Mesenchymal stem cell (in vitro differentiated cells and primary cell): ENCODE measurements around the gene MOB3B.

Source experiments
- DNase-seq: peaks from one replicate; pipeline ENCODE4 v3.0.0-alpha.2; 2013
- H2AFZ ChIP-seq: one replicate; pipeline ENCODE4 v1.6.1; 2013; ENCODE audit warnings: low read depth, mild to moderate bottlenecking, control low read depth, inconsistent platforms, low read length, moderate library complexity
- H2AK5ac ChIP-seq: 2 replicates; pipeline ENCODE4 v1.6.1; 2013; ENCODE audit warnings: low read length, moderate library complexity, mild to moderate bottlenecking, inconsistent platforms; ENCODE audit not compliant: severe bottlenecking
- H2BK120ac ChIP-seq: one replicate; pipeline ENCODE4 v1.6.1; 2013; ENCODE audit warnings: low read depth, mild to moderate bottlenecking, inconsistent platforms, low read length, moderate library complexity
- H2BK12ac ChIP-seq, 2 experiments: one replicate each; pipeline ENCODE4 v1.6.1; 2013; ENCODE audit warnings: inconsistent platforms in 2 of 2, low read length in 2 of 2, mild to moderate bottlenecking in 2 of 2, moderate library complexity in 2 of 2, control low read depth in 1 of 2
- H2BK15ac ChIP-seq: one replicate; pipeline ENCODE4 v1.6.1; 2013; ENCODE audit warnings: mild to moderate bottlenecking, low read depth, inconsistent platforms; ENCODE audit not compliant: poor library complexity, severe bottlenecking
- H2BK5ac ChIP-seq: 2 replicates; pipeline ENCODE4 v1.6.1; 2013; ENCODE audit warnings: low read depth, mild to moderate bottlenecking, low read length, control low read depth, inconsistent platforms; ENCODE audit not compliant: poor library complexity, severe bottlenecking
- H3K14ac ChIP-seq, 2 experiments: one replicate each; pipeline ENCODE4 v1.6.1; 2013; ENCODE audit warnings: inconsistent platforms in 2 of 2, low read length in 2 of 2, control low read depth in 1 of 2, mild to moderate bottlenecking in 1 of 2, moderate library complexity in 1 of 2
- H3K18ac ChIP-seq, 2 experiments: one replicate each; pipeline ENCODE4 v1.6.1; 2013; ENCODE audit warnings: inconsistent platforms in 2 of 2, low read length in 2 of 2, control low read depth in 1 of 2, low read depth in 1 of 2, mild to moderate bottlenecking in 1 of 2
- H3K23ac ChIP-seq, 2 experiments: one replicate each; pipeline ENCODE4 v1.6.1; 2013; ENCODE audit warnings: inconsistent platforms in 2 of 2, low read length in 2 of 2, mild to moderate bottlenecking in 2 of 2, moderate library complexity in 2 of 2, control low read depth in 1 of 2
- H3K27ac ChIP-seq: 2 replicates; pipeline ENCODE4 v1.5.1; 2013; ENCODE audit warnings: mild to moderate bottlenecking, moderate library complexity, low read length, control low read depth, inconsistent platforms; ENCODE audit not compliant: poor library complexity, severe bottlenecking
- H3K27me3 ChIP-seq, 2 experiments: 2 replicates each; pipeline versions ENCODE4 v1.6.1 to v1.7.0; 2013; ENCODE audit warnings: low read length in 2 of 2, mild to moderate bottlenecking in 2 of 2, moderate library complexity in 2 of 2, control low read depth in 1 of 2, inconsistent platforms in 1 of 2; ENCODE audit not compliant: control insufficient read depth in 1 of 2, insufficient read depth in 1 of 2
- H3K36me3 ChIP-seq, 2 experiments: 2 replicates each; pipeline versions ENCODE4 v1.6.1 to v1.7.0; 2013; ENCODE audit warnings: low read length in 2 of 2, control low read depth in 1 of 2, inconsistent platforms in 1 of 2, low read depth in 1 of 2, mild to moderate bottlenecking in 1 of 2; ENCODE audit not compliant: insufficient read depth in 2 of 2, control insufficient read depth in 1 of 2
- H3K4ac ChIP-seq, 2 experiments: one replicate each; pipeline ENCODE4 v1.6.1; 2013; ENCODE audit warnings: inconsistent platforms in 2 of 2, low read length in 2 of 2, mild to moderate bottlenecking in 2 of 2, moderate library complexity in 2 of 2, control low read depth in 1 of 2, low read depth in 1 of 2
- H3K4me1 ChIP-seq: 2 replicates; pipeline ENCODE4 v1.6.1; 2013; ENCODE audit warnings: low read depth, low read length, control low read depth; ENCODE audit not compliant: control insufficient read depth, insufficient read depth
- H3K4me2 ChIP-seq: 2 replicates; pipeline ENCODE4 v1.6.1; 2013; ENCODE audit warnings: low read length, mild to moderate bottlenecking, inconsistent platforms; ENCODE audit not compliant: poor library complexity, severe bottlenecking
- H3K4me3 ChIP-seq, 2 experiments: 2 replicates each; pipeline versions ENCODE4 v1.5.1 to v1.7.0; 2013; ENCODE audit warnings: low read length in 2 of 2, mild to moderate bottlenecking in 2 of 2, control low read depth in 1 of 2, low read depth in 1 of 2; ENCODE audit not compliant: insufficient read depth in 1 of 2
- H3K79me1 ChIP-seq: replicated peaks from 2 replicates; pipeline ENCODE4 v1.6.1; 2013; ENCODE audit warnings: mild to moderate bottlenecking, control low read depth, low read length, inconsistent platforms; ENCODE audit not compliant: poor library complexity, severe bottlenecking
- H3K9ac ChIP-seq: 2 replicates; pipeline ENCODE4 v1.7.0; 2013; ENCODE audit warnings: mild to moderate bottlenecking, low read length, moderate library complexity
- H3K9me3 ChIP-seq: 2 replicates; pipeline ENCODE4 v1.7.0; 2013; ENCODE audit warnings: mild to moderate bottlenecking, low read length; ENCODE audit not compliant: control insufficient read depth
- H4K8ac ChIP-seq: one replicate; pipeline ENCODE4 v1.6.1; 2013; ENCODE audit warnings: inconsistent platforms, mild to moderate bottlenecking, low read length, moderate library complexity
- H4K91ac ChIP-seq: one replicate; pipeline ENCODE4 v1.6.1; 2013; ENCODE audit warnings: mild to moderate bottlenecking, low read length, inconsistent platforms
- WGBS: methylation state at CpG from one replicate; pipeline ENCODE4 v1.1.7; 2013; ENCODE audit warnings: mixed read lengths; 5-methylcytosine and 5-hydroxymethylcytosine counted together

Gene MOB3B

DNA sequence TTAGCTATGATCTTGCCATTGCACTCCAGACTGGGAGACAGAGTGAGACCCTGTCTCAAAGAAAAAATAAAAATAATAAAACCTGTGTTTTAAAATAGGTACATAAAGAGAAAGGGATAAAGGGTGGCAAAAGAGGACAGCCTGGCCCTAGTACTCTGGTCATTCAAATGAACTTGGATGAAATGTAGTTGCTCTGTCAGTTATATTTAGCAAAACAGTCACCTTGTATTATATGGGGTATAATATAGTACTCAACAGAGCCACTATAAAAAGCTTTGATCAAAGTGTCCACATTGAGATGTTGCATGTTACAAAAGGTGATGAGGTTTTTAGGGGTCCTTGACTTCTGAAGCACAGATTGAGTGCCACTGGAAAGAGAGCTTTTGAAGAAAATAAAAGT, 171.6 kb downstream of the MOB3B start:
- H2AK5ac ChIP-seq = no peak overlapping the region
- H3K4me2 ChIP-seq = no peak overlapping the region
- H3K4me1 ChIP-seq = no peaks in the 10 kb centered on the region
- H3K9ac ChIP-seq = no peak overlapping the region
- no peaks in the 10 kb centered on the region for H3K36me3 ChIP-seq
- no peak for DNase-seq
- H3K79me1 ChIP-seq = no peaks in the 10 kb centered on the region
- no peak overlapping the region for H3K4me3 ChIP-seq
- no peak overlapping the region for H3K18ac ChIP-seq
- H3K14ac ChIP-seq = no peak overlapping the region
- no peak overlapping the region for H3K23ac ChIP-seq
- H4K8ac ChIP-seq = no peak overlapping the region
- H3K4ac ChIP-seq = no peak overlapping the region
- peaks cover 0 to 37% of the 10 kb centered on the region in 2 experiments for H3K27me3 ChIP-seq
- no peak overlapping the region for H4K91ac ChIP-seq
- H2AFZ ChIP-seq = no peak overlapping the region
- no peaks in the 10 kb centered on the region for H3K9me3 ChIP-seq
- H3K27ac ChIP-seq = no peak overlapping the region
- H2BK5ac ChIP-seq = no peak overlapping the region
- H2BK12ac ChIP-seq = no peak overlapping the region
- H2BK120ac ChIP-seq = no peak overlapping the region
- no peak overlapping the region for H2BK15ac ChIP-seq

DNA sequence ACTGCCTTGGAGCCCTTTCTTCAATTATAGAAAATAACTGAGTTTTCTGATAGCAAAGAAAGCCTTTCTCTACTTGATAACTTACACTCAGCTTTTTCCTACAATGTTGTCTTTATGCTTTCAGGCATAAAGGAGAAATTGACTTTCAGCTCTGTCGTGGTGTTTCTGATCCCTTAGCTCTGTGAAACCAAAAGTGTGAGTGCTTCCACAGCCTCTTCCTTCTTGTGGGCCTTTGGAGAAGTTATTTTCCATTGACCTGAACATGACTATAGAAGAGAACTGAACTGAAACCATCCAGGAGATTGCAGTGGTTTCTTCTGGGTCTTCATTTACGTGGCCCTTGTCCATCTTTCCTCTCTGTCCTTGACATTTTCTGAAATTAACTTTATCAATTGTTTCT, 173.2 kb downstream of the MOB3B start:
- H4K91ac ChIP-seq = no peak overlapping the region
- no peak overlapping the region for H2BK5ac ChIP-seq
- H3K27me3 ChIP-seq = peaks cover 0 to 31% of the 10 kb centered on the region in 2 experiments
- WGBS = 99% methylated on average over 2 of the region's 2 CpGs
- H3K4me1 ChIP-seq = no peaks in the 10 kb centered on the region
- H4K8ac ChIP-seq = no peak overlapping the region
- H3K18ac ChIP-seq = no peak overlapping the region
- H2BK120ac ChIP-seq = no peak overlapping the region
- H2AFZ ChIP-seq = no peak overlapping the region
- H3K9me3 ChIP-seq = no peaks in the 10 kb centered on the region
- no peak overlapping the region for H2BK12ac ChIP-seq
- H2BK15ac ChIP-seq = no peak overlapping the region
- H3K14ac ChIP-seq = no peak overlapping the region
- DNase-seq = no peak
- H3K4me2 ChIP-seq = no peak overlapping the region
- no peaks in the 10 kb centered on the region for H3K36me3 ChIP-seq
- H3K9ac ChIP-seq = no peak overlapping the region
- no peak overlapping the region for H2AK5ac ChIP-seq
- H3K4me3 ChIP-seq = no peak overlapping the region
- no peak overlapping the region for H3K27ac ChIP-seq
- H3K23ac ChIP-seq = no peak overlapping the region
- H3K4ac ChIP-seq = no peak overlapping the region
- H3K79me1 ChIP-seq = no peaks in the 10 kb centered on the region

DNA sequence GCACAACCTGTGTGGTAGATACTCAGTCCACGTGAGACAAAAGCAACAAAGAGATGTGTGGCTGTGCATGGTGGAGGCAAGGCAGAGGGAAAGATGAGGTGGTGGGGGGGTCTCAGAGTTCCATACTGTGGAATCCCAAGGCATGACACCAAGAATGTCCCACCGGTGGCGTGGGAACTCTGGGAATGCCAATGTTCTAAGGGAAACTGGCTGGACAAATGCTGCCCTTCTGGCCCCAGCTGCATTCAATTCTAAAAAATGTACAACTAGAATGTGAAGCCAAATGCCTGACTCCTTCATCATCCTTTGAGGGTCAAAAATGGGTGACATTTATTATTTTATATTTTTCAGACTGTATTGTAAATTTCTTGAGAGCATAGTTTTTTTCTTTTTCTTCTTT, 174.4 kb downstream of the MOB3B start:
- Histone ChIP-seq H3K23ac (no peak overlapping the region), H3K9ac (no peak overlapping the region), H3K4me3 (no peak overlapping the region), H3K14ac (no peak overlapping the region), H3K27ac (no peak overlapping the region), H3K4me2 (no peak overlapping the region), H4K91ac (no peak overlapping the region), H3K79me1 (no peaks in the 10 kb centered on the region), H2BK12ac (no peak overlapping the region), H4K8ac (no peak overlapping the region), H3K18ac (no peak overlapping the region), H3K9me3 (no peaks in the 10 kb centered on the region), H3K4me1 (no peaks in the 10 kb centered on the region), H2BK15ac (no peak overlapping the region), H2AFZ (no peak overlapping the region), H3K4ac (no peak overlapping the region), H2BK120ac (no peak overlapping the region), H2BK5ac (no peak overlapping the region), H3K36me3 (no peaks in the 10 kb centered on the region), H3K27me3 (peaks cover 0 to 22% of the 10 kb centered on the region in 2 experiments), H2AK5ac (no peak overlapping the region)
- DNase-seq = no peak
- 81% methylated on average over 3 of the region's 3 CpGs for WGBS

DNA sequence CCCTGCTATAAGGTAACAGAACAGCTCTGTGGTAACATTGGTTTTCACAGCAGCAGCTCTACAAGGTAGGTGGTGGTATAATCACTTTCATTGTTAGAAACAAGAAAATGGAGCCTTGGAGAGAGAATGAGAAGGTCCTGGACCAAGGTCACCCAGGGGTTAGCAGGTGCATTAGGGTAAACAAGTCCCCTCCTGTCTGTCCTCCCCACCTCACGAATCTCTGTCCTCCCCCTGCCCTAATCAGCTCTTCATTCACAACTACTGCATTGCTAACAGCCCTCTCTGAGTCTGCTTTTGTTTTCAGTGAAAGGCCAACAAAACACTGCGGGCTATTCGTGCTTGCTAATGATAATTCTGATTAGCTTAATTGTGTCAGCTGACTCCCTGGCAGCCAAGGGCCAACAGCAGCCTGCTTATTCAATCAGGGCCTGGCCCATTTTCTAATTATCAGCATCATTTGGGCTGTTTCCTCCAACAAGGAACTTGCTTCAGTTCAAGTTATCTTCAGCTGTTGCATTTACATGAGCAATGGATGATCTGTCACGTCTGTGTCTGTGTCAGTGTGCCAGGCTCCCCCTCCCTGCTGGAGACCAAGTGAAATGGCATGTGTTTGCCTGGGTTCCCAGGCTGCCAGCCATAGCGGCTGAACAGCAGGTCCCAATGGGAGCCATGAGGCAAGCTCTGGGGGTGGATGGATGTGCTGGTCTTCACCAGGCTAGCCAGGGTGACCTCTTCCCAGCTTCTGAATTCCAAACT, 176.0 kb downstream of the MOB3B start:
- no peak for DNase-seq
- H3K23ac ChIP-seq = no peak overlapping the region
- H3K14ac ChIP-seq = no peak overlapping the region
- no peak overlapping the region for H4K91ac ChIP-seq
- H3K9ac ChIP-seq = no peak overlapping the region
- H3K18ac ChIP-seq = no peak overlapping the region
- no peak overlapping the region for H2AFZ ChIP-seq
- H3K36me3 ChIP-seq = no peaks in the 10 kb centered on the region
- no peak overlapping the region for H4K8ac ChIP-seq
- H3K4me1 ChIP-seq = no peaks in the 10 kb centered on the region
- no peak overlapping the region for H2BK120ac ChIP-seq
- H3K4me3 ChIP-seq = no peak overlapping the region
- no peak overlapping the region for H3K4ac ChIP-seq
- no peaks in the 10 kb centered on the region for H3K9me3 ChIP-seq
- WGBS = 72% methylated on average over 4 of the region's 5 CpGs
- H3K27ac ChIP-seq = no peak overlapping the region
- H2AK5ac ChIP-seq = no peak overlapping the region
- H2BK5ac ChIP-seq = no peak overlapping the region
- H3K27me3 ChIP-seq = peaks cover 0 to 18% of the 10 kb centered on the region in 2 experiments
- H2BK15ac ChIP-seq = no peak overlapping the region
- no peak overlapping the region for H2BK12ac ChIP-seq
- no peak overlapping the region for H3K4me2 ChIP-seq
- H3K79me1 ChIP-seq = no peaks in the 10 kb centered on the region
